PFSK-1 (cell line): ENCODE data around the gene EGFL8. TPM values are rescaled to one million over a fixed set of nuclear protein-coding genes. Genes with fewer than 3 reads are reported as not detected.

Experiments
- FOXP2 ChIP-seq: optimal IDR thresholded peaks from 2 replicates; pipeline ENCODE3; 2011; ENCODE audit warnings: borderline replicate concordance, control low read depth, inconsistent platforms; ENCODE audit not compliant: insufficient read depth; ENCODE audit errors: extremely low read length, extremely low read depth
- POLR2AphosphoS5 ChIP-seq: IDR thresholded peaks from 2 replicates; pipeline ENCODE4 v1.6.1; 2012; ENCODE audit warnings: low read depth, mild to moderate bottlenecking, control low read depth, low read length, moderate library complexity
- SIN3A ChIP-seq: IDR thresholded peaks from 2 replicates; pipeline ENCODE4 v1.6.1; 2012; ENCODE audit warnings: mild to moderate bottlenecking, low read length, moderate library complexity, borderline replicate concordance; ENCODE audit not compliant: insufficient read depth
- TAF1 ChIP-seq: IDR thresholded peaks from 2 replicates; pipeline ENCODE4 v1.6.1; 2012; ENCODE audit warnings: low read length, control low read depth, borderline replicate concordance; ENCODE audit not compliant: insufficient read depth
- polyA plus RNA-seq: library from polyadenylated mRNA; unstranded; fragments of >200 nt; gene quantifications from one replicate; pipeline ENCODE4 v1.2.1, GENCODE V29; 2012; ENCODE audit warnings: low read depth, missing spikeins; ENCODE audit not compliant: insufficient read length
- TF ChIP-seq, protein P1 (sequence below), 2 experiments: IDR thresholded peaks; 2 replicates each; pipeline versions ENCODE4 v1.6.1 to v1.8.0; 2011 to 2012; ENCODE audit warnings: low read depth in 2 of 2, low read length in 2 of 2, control low read depth in 1 of 2, inconsistent platforms in 1 of 2, mild to moderate bottlenecking in 1 of 2, moderate library complexity in 1 of 2; ENCODE audit not compliant: insufficient read depth in 1 of 2

Gene EGFL8
- 12.5 TPM for polyA plus RNA-seq

DNA sequence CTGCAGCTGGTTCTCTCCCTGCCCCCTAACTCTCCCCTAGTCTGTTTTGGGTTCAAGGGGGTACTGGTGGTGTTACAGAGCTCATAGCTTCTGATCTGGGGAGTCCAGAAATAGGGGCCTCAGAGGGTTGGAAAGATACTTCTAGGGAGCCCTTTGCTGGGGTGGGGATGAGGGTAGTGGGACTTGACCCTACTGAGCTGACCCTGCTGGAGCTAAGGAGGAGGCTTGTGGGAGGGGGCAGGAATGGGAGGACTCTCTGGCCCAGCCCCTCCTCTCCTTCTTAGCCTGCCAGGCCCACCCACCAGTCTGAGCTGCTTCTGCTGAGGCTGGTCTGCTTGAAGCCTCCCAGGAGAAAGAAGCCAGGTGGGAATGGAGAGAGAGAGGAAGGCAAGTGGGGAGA is at the start of gene EGFL8:
Gene EGFL8 (plus strand): TSS at position 301 of the 400 bp plus-strand sequence. CDS start 1,571 bp downstream, outside the sequence.
- TF ChIP-seq TAF1 (no peak), POLR2AphosphoS5 (no peak), SIN3A (no peak), FOXP2 (no peak)
- TF ChIP-seq, protein P1, sequence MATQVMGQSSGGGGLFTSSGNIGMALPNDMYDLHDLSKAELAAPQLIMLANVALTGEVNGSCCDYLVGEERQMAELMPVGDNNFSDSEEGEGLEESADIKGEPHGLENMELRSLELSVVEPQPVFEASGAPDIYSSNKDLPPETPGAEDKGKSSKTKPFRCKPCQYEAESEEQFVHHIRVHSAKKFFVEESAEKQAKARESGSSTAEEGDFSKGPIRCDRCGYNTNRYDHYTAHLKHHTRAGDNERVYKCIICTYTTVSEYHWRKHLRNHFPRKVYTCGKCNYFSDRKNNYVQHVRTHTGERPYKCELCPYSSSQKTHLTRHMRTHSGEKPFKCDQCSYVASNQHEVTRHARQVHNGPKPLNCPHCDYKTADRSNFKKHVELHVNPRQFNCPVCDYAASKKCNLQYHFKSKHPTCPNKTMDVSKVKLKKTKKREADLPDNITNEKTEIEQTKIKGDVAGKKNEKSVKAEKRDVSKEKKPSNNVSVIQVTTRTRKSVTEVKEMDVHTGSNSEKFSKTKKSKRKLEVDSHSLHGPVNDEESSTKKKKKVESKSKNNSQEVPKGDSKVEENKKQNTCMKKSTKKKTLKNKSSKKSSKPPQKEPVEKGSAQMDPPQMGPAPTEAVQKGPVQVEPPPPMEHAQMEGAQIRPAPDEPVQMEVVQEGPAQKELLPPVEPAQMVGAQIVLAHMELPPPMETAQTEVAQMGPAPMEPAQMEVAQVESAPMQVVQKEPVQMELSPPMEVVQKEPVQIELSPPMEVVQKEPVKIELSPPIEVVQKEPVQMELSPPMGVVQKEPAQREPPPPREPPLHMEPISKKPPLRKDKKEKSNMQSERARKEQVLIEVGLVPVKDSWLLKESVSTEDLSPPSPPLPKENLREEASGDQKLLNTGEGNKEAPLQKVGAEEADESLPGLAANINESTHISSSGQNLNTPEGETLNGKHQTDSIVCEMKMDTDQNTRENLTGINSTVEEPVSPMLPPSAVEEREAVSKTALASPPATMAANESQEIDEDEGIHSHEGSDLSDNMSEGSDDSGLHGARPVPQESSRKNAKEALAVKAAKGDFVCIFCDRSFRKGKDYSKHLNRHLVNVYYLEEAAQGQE (IDR thresholded peaks at IDR 0.05; ENCODE audit: insufficient read depth in 1 of 2, low read depth in 2 of 2, low read length in 2 of 2), result no peak

DNA sequence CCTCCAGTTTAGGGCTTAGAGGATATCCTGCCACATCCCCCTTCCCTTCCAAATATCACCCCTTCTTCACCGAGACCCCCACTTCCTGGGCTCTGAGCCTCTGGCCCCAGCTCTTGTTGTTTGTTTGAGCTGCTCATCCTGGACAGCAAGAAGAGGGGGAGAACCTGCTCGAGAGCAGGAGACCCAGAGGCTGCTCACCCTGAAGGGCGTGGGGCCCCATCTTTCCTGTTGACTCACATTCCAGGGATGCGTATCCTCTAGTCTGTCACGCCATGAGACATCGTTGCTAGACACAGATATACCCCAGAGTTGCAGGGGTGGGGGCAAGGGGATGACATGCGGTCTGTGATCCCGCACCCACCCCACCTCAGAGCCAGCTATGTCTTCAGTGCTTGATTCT is 49.6 kb upstream of the EGFL8 start:
- TF ChIP-seq POLR2AphosphoS5, result no peak
- TF ChIP-seq FOXP2, result no peak
- no peak for TF ChIP-seq TAF1
- TF ChIP-seq SIN3A, result no peak
- TF ChIP-seq, protein P1 (IDR thresholded peaks at IDR 0.05; ENCODE audit: insufficient read depth in 1 of 2, low read depth in 2 of 2, low read length in 2 of 2), result no peak

DNA sequence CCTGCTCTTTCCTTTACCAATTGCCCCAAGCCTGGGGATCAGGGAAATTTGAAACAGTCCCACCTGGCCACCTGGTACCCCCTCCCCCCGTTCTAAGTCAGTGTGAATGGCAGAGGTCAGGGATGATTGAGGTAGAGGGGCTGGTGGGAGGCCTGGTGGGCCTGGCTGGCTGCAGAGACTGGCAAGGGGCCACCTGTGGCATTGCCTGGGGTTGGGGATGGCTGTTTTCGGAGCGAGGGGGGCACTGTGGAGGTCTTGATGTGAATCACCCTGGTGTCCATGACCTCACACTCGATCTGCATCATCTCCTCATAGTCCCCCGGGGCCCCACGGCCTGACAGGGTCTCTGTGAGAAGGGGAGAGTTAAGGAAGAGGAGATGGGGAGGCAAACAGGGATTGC is 48.8 kb upstream of the EGFL8 start:
- TF ChIP-seq, protein P1 (IDR thresholded peaks at IDR 0.05; ENCODE audit: insufficient read depth in 1 of 2, low read depth in 2 of 2, low read length in 2 of 2), result no peak
- TF ChIP-seq POLR2AphosphoS5, result no peak

DNA sequence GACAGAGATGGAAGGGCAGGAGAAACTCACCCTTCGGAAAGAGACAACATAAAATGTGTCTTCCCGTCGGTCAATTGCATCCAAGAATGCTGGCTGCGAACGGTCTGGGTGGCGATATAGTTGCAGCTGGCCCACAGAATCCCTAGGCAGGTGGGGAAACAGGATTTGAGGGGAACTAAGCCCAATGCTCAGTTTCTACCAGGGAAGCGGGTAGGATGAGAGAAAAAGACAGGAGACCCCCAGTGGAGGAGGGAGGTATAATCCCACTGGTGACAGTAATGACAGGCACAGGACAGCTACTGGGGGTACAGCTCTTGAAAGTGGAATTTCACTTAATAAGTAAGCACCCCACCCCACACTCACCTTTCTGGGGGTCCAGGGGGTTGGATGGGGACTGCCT is 47.7 kb upstream of the EGFL8 start:
- TF ChIP-seq POLR2AphosphoS5 (no peak), FOXP2 (no peak), SIN3A (no peak), TAF1 (no peak)
- TF ChIP-seq, protein P1 (IDR thresholded peaks at IDR 0.05; ENCODE audit: insufficient read depth in 1 of 2, low read depth in 2 of 2, low read length in 2 of 2), result no peak

DNA sequence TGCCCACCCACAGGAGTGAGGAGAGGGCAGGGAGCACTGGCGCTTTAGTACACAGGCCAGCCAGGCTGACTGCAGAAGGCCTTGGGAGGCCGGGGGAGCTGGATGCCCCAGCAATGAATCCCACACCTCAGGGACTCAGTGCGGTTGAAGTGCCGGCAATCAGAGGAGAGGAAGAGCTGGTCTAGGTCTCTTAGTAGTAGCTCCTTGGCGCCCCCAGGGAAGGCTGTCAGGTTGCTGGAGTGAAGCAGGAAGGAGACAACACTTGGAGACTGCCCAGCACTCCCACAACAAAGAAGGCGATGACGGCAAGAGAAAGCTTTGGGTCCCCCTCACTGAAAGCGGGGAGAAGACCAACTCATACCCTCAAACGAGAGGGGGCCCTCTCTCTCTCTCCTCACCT is 46.9 kb upstream of the EGFL8 start:
- TF ChIP-seq POLR2AphosphoS5, result no peak
